PC-3 (cell line): Measurements from ENCODE around the gene CBARP. TPM values are rescaled to one million over a fixed set of nuclear protein-coding genes. Genes with fewer than 3 reads are reported as not detected.

Experiments used
- ATAC-seq: fragments of 200-7000 bp; cut with Tn5 transposase; 2 replicates; pipeline ENCODE4 v1.9.1; 2020; ENCODE audit warnings: mild to moderate bottlenecking, moderate library complexity
- BruUV-seq: library from RNA; stranded (reverse); fragments of 400-500 nt; replicated peaks from 2 replicates; lab custom pipeline; 2021; lab: Mats Ljungman, UMichigan
- CTCF ChIA-PET: fragments of 300-600 bp; sonication (Branson Sonifier 250); formaldehyde crosslinking; loops from one replicate; lab custom pipeline; 2022; ENCODE audit warnings: antibody characterized with exemption; lab: Charles Lee
- POLR2A ChIA-PET: fragments of 300-600 bp; sonication (Branson Sonifier 250); formaldehyde crosslinking; loops from one replicate; lab custom pipeline; 2022; ENCODE audit warnings: antibody characterized with exemption; ENCODE audit not compliant: unreplicated experiment; lab: Charles Lee
- DNase-seq: peaks from one replicate; pipeline ENCODE4 v3.0.0-alpha.2; 2015
- H2AFZ ChIP-seq: fragments of 300-600 bp; sonication (generic); 2 replicates; pipeline ENCODE4 v1.6.0; 2016; ENCODE audit warnings: antibody characterized with exemption, low read length
- H3F3A ChIP-seq: fragments of 300-600 bp; sonication (generic); one replicate; pipeline ENCODE4 v1.6.0; 2017; ENCODE audit warnings: antibody characterized with exemption, low read length, control low read depth, mild to moderate bottlenecking; ENCODE audit not compliant: unreplicated experiment
- H3K27ac ChIP-seq: fragments of 300-600 bp; sonication (generic); 2 replicates; pipeline ENCODE4 v1.5.1; 2016; ENCODE audit warnings: mild to moderate bottlenecking, low read length
- H3K27me3 ChIP-seq: fragments of 300-600 bp; sonication (generic); 2 replicates; pipeline ENCODE4 v1.6.1; 2016; ENCODE audit warnings: low read length, mixed read lengths
- H3K36me3 ChIP-seq: fragments of 300-600 bp; sonication (generic); 2 replicates; pipeline ENCODE4 v1.6.1; 2016; ENCODE audit warnings: low read depth, mixed run types, low read length, mixed read lengths
- H3K4me1 ChIP-seq: fragments of 300-600 bp; sonication (generic); 2 replicates; pipeline ENCODE4 v1.5.1; 2016; ENCODE audit warnings: low read length; ENCODE audit not compliant: insufficient read depth
- H3K4me2 ChIP-seq: fragments of 300-600 bp; sonication (generic); 2 replicates; pipeline ENCODE4 v1.6.0; 2016; ENCODE audit warnings: low read length
- H3K4me3 ChIP-seq: fragments of 300-600 bp; sonication (generic); 2 replicates; pipeline ENCODE4 v1.5.1; 2016; ENCODE audit warnings: mild to moderate bottlenecking, low read length, mixed read lengths
- H3K79me2 ChIP-seq: fragments of 300-600 bp; sonication (generic); 2 replicates; pipeline ENCODE4 v1.6.1; 2017; ENCODE audit warnings: low read length, mixed read lengths
- H3K9ac ChIP-seq: fragments of 300-600 bp; sonication (generic); 2 replicates; pipeline ENCODE4 v1.6.0; 2016; ENCODE audit warnings: mild to moderate bottlenecking, low read length
- H3K9me2 ChIP-seq: fragments of 300-600 bp; sonication (generic); replicated peaks from 2 replicates; pipeline ENCODE4 v1.6.1; 2016; ENCODE audit warnings: mixed run types, low read length, mixed read lengths
- H3K9me3 ChIP-seq: fragments of 300-600 bp; sonication (generic); 2 replicates; pipeline ENCODE4 v1.6.1; 2016; ENCODE audit warnings: low read length, mixed read lengths
- H4K20me1 ChIP-seq: fragments of 300-600 bp; sonication (generic); 2 replicates; pipeline ENCODE4 v1.6.1; 2016; ENCODE audit warnings: low read length, mixed read lengths
- CTCF ChIP-seq: fragments of 300-600 bp; sonication (generic); conservative IDR thresholded peaks from 2 replicates; pipeline ENCODE4 v1.5.1; 2017; ENCODE audit warnings: antibody characterized with exemption, low read depth, mild to moderate bottlenecking, low read length
- EZH2 ChIP-seq: fragments of 300-600 bp; sonication (generic); IDR thresholded peaks from one replicate; pipeline ENCODE4 v1.6.1; 2017; ENCODE audit warnings: antibody characterized with exemption, mild to moderate bottlenecking, low read length; ENCODE audit not compliant: unreplicated experiment
- EZH2phosphoT487 ChIP-seq: fragments of 300-600 bp; sonication (generic); IDR thresholded peaks from 2 replicates; pipeline ENCODE4 v1.6.1; 2018; ENCODE audit warnings: mild to moderate bottlenecking, antibody characterized with exemption, low read length, borderline replicate concordance
- intact Hi-C: fragments of 100-400 bp; cut with micrococcal nuclease; formaldehyde crosslinking; loops from 2 replicates; pipeline ENCODE4 v1.9.0; 2023
- total RNA-seq: library from RNA; depleted of rRNA; stranded (reverse); fragments of >200 nt; gene quantifications from 2 replicates; pipeline ENCODE4 v1.2.3, GENCODE V29; 2014

Gene CBARP
- total RNA-seq, 1 experiment from 2014 or later, result 3.3 TPM

GRCh38 chr19:1226227-1226518 lies 11.6 kb downstream of the CBARP start:
- Histone ChIP-seq H3K9me2 (no peaks in the 10 kb centered on the region), H3K36me3 (no peaks in the 10 kb centered on the region), H3K4me3 (no peak overlapping the region), H3F3A (no peaks in the 10 kb centered on the region), H3K9ac (no peak overlapping the region), H2AFZ (no peak overlapping the region), H3K4me1 (no peaks in the 10 kb centered on the region), H3K4me2 (no peak overlapping the region), H3K27ac (no peak overlapping the region), H3K9me3 (no peaks in the 10 kb centered on the region), H3K27me3 (no peaks in the 10 kb centered on the region), H4K20me1 (no peaks in the 10 kb centered on the region), H3K79me2 (no peaks in the 10 kb centered on the region)
- BruUV-seq, result no TSS peak
- no peak for DNase-seq
- ATAC-seq, result no peak
- POLR2A ChIA-PET, result no interaction called here
- no peak for TF ChIP-seq EZH2
- no peak for TF ChIP-seq EZH2phosphoT487
- no peak for TF ChIP-seq CTCF
- intact Hi-C loops, result no loop called here
- CTCF ChIA-PET, result no interaction called here

DNA sequence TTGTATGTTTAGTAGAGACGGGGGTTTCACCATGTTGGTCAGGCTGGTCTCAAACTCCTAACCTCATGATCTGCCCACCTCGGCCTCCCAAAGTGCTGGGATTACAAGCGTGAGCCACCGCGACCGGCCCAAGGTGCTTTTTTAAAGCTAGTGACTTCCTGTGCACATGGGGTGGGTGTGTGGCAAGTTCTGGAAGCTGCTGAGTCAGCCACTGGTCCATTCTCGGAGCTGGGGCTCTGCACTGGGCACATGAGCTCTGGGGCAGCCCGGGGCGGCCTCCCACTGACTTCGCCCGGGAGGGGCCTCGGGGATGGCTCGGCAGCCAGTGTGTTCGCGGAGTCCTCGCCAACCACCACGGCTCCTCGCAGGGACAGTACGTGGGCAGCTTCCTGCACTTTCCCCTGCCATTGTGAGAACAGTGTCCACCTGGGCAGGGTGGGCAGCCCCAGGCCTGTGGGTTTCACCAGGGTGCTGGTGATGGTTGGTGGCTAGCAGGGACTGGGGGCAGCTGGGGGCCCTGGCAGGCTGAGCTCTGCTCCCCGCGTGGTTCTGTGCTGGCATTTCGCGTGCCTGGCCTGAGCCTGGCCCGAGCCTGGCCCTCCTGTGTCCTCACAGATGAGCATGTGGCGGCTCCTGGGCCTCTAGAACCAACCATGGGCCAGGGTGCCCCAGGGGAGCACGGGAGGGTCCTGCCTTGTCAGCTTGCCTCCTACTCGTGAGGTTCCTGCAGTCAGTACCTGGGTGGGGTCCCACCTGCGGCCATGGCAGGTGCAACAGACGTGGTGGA lies 12.2 kb downstream of the CBARP start:
- Histone ChIP-seq H3K36me3 (no peaks in the 10 kb centered on the region), H3K27me3 (no peaks in the 10 kb centered on the region), H2AFZ (no peak overlapping the region), H3K9me2 (no peaks in the 10 kb centered on the region), H3K27ac (no peak overlapping the region), H3K4me3 (no peak overlapping the region), H3K4me1 (no peaks in the 10 kb centered on the region), H3K9me3 (no peaks in the 10 kb centered on the region), H4K20me1 (no peaks in the 10 kb centered on the region), H3F3A (no peaks in the 10 kb centered on the region), H3K9ac (no peak overlapping the region), H3K4me2 (no peak overlapping the region), H3K79me2 (no peaks in the 10 kb centered on the region)
- no peak for TF ChIP-seq EZH2
- no peak for TF ChIP-seq CTCF
- no peak for TF ChIP-seq EZH2phosphoT487
- ATAC-seq (no peak; the same call in 1 of the 2 replicates), DNase-seq (no peak)
- intact Hi-C loops, result no loop called here
- ChIA-PET CTCF (interaction anchor here (0.5 to 0.6 kb wide), 2 partner anchors 16 to 211 kb away, joined by 5 read pairs; partner anchors contain the start of gene ATP5F1D), POLR2A (no interaction called here)
- no TSS peak for BruUV-seq

DNA sequence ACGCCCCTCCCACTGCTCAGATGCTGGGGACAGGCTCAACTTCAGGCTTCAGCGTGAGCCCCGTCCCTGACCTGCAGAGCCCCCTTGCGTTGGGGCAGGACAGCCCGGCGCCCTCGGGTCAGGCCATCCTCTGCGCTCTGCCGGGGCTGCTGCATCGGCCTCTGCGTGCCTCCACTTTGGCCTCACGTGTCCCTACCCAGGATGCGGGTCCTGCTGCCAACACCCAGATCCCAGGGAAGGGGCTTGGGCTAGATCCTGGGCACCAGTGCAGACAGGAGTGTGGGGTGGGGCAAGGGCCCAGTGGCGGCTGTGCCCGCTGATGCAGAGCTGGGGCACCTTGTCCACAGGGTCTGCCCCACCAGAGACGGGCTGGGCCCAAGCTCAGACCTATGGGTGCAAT lies 13.0 kb downstream of the CBARP start:
- DNase-seq, result no peak
- H3K9me3 ChIP-seq, result no peaks in the 10 kb centered on the region
- H3K4me3 ChIP-seq, result no peak overlapping the region
- H3K4me2 ChIP-seq, result no peak overlapping the region
- ChIA-PET CTCF (interaction anchor here (0.5 to 0.6 kb wide), 2 partner anchors 17 to 212 kb away, joined by 5 read pairs; partner anchors contain the start of gene ATP5F1D), POLR2A (no interaction called here)
- intact Hi-C loops, result no loop called here
- no peak overlapping the region for H3K9ac ChIP-seq
- H3K9me2 ChIP-seq, result no peaks in the 10 kb centered on the region
- H2AFZ ChIP-seq, result no peak overlapping the region
- H3F3A ChIP-seq, result no peaks in the 10 kb centered on the region
- no peak overlapping the region for H3K27ac ChIP-seq
- TF ChIP-seq CTCF (no peak), EZH2 (no peak), EZH2phosphoT487 (no peak)
- no peaks in the 10 kb centered on the region for H3K36me3 ChIP-seq
- H3K27me3 ChIP-seq, result no peaks in the 10 kb centered on the region
- no TSS peak for BruUV-seq
- H3K4me1 ChIP-seq, result no peaks in the 10 kb centered on the region
- no peak for ATAC-seq
- no peaks in the 10 kb centered on the region for H3K79me2 ChIP-seq
- H4K20me1 ChIP-seq, result no peaks in the 10 kb centered on the region
